HepG2 (cell line): ENCODE data around the gene MAST1. TPM values are rescaled to one million over a fixed set of nuclear protein-coding genes. Genes with fewer than 3 reads are reported as not detected.

Experiments
- BRD4 ChIP-seq: sonication (generic); formaldehyde crosslinking; IDR thresholded peaks from 2 replicates; pipeline ENCODE4 v1.4.0; 2020; ENCODE audit warnings: missing genetic modification reagents
- CREBL2 ChIP-seq: sonication (generic); formaldehyde crosslinking; IDR thresholded peaks from 2 replicates; pipeline ENCODE4 v1.8.1; 2023; ENCODE audit warnings: missing genetic modification reagents, mild to moderate bottlenecking, borderline replicate concordance
- JUN ChIP-seq: sonication (generic); formaldehyde crosslinking; IDR thresholded peaks from 2 replicates; pipeline ENCODE4 v1.4.0; 2020; ENCODE audit warnings: mild to moderate bottlenecking, missing genetic modification reagents
- KDM1A ChIP-seq: IDR thresholded peaks from 2 replicates; pipeline ENCODE4 v1.6.1; 2016; ENCODE audit warnings: missing compliant biosample characterization
- KLF15 ChIP-seq: sonication (generic); formaldehyde crosslinking; IDR thresholded peaks from 2 replicates; pipeline ENCODE4 v1.8.1; 2023; ENCODE audit warnings: borderline replicate concordance, mild to moderate bottlenecking, inconsistent platforms, missing genetic modification reagents, mixed read lengths
- NFKB2 ChIP-seq: sonication (generic); formaldehyde crosslinking; IDR thresholded peaks from 2 replicates; pipeline ENCODE4 v1.4.0; 2020; ENCODE audit warnings: missing genetic modification reagents, borderline replicate concordance
- PAX8 ChIP-seq: sonication (generic); formaldehyde crosslinking; IDR thresholded peaks from 2 replicates; pipeline ENCODE4 v1.8.0; 2022; ENCODE audit warnings: mild to moderate bottlenecking, missing genetic modification reagents, borderline replicate concordance
- PRDM4 ChIP-seq: sonication (generic); formaldehyde crosslinking; IDR thresholded peaks from 2 replicates; pipeline ENCODE4 v1.9.0; 2021; ENCODE audit warnings: missing genetic modification reagents, borderline replicate concordance
- RXRB ChIP-seq: IDR thresholded peaks from 2 replicates; pipeline ENCODE4 v1.6.1; 2016; ENCODE audit warnings: borderline replicate concordance, missing genetic modification reagents, missing compliant biosample characterization
- SALL1 ChIP-seq: sonication (generic); formaldehyde crosslinking; IDR thresholded peaks from 2 replicates; pipeline ENCODE4 v1.8.0; 2022; ENCODE audit warnings: mild to moderate bottlenecking, missing genetic modification reagents
- SNRNP70 ChIP-seq: fragments of 200-400 bp; formaldehyde crosslinking; IDR thresholded peaks from 2 replicates; pipeline ENCODE4 v1.6.1; 2017; ENCODE audit warnings: mild to moderate bottlenecking, low read depth, low read length, moderate library complexity
- SYNCRIP ChIP-seq: fragments of 200-400 bp; formaldehyde crosslinking; IDR thresholded peaks from 2 replicates; pipeline ENCODE4 v1.6.1; 2018; ENCODE audit warnings: mild to moderate bottlenecking, low read depth, low read length; ENCODE audit not compliant: insufficient read depth
- TP53 ChIP-seq: sonication (generic); formaldehyde crosslinking; conservative IDR thresholded peaks from 2 replicates; pipeline ENCODE4 v1.4.0; 2020; ENCODE audit warnings: missing genetic modification reagents
- ZBED4 ChIP-seq: sonication (generic); formaldehyde crosslinking; IDR thresholded peaks from 2 replicates; pipeline ENCODE4 v1.4.0; 2020; ENCODE audit warnings: missing genetic modification reagents, borderline replicate concordance
- ZFX ChIP-seq: sonication (generic); formaldehyde crosslinking; IDR thresholded peaks from 2 replicates; pipeline ENCODE4 v1.4.0; 2020; ENCODE audit warnings: mild to moderate bottlenecking, low read depth, missing genetic modification reagents, moderate library complexity
- ZNF512B ChIP-seq: sonication (generic); formaldehyde crosslinking; IDR thresholded peaks from 2 replicates; pipeline ENCODE4 v1.5.1; 2020; ENCODE audit warnings: missing genetic modification reagents, mild to moderate bottlenecking, borderline replicate concordance
- ZNF800 ChIP-seq: sonication (generic); formaldehyde crosslinking; IDR thresholded peaks from 2 replicates; pipeline ENCODE4 v1.4.0; 2020; ENCODE audit warnings: missing genetic modification reagents
- polyA plus RNA-seq, 8 experiments: library from polyadenylated mRNA; depleted of rRNA in 3 of 8; stranded (reverse) in 7 of 8; unstranded in 1 of 8; fragments of >200 nt; fragmentation: Illumina TruSeq in 4 of 8; extraction: Trizol in 4 of 8; gene quantifications; 2 replicates each; pipeline versions ENCODE4 v1.2.1 to v1.2.3, GENCODE V29; 2011 to 2016; ENCODE audit warnings: low read depth in 4 of 8, missing spikeins in 1 of 8, mixed read lengths in 1 of 8; ENCODE audit not compliant: insufficient read depth in 1 of 8
- total RNA-seq, 5 experiments: library from RNA; depleted of rRNA; stranded (reverse); fragments of >200 nt; fragmentation: Illumina TruSeq; extraction: Trizol; gene quantifications; 2 replicates each; pipeline ENCODE4 v1.2.3, GENCODE V29; 2016; ENCODE audit warnings: low read depth in 1 of 5

MAST1 gene
- total and polyA plus RNA-seq, 2 of the 13 experiments (the other 11 are each of a cell fraction or from before 2014, with no cell fraction given), result 0.73 to 4.7 TPM

GRCh38 chr19:12789098-12789903, 49.0 kb upstream of the MAST1 start (continued):
- TF ChIP-seq PRDM4 (CRISPR knock-in tag), result no peak
- TF ChIP-seq SNRNP70, result no peak
- peak; percentile 86; the same call in 1 of the 2 replicates for TF ChIP-seq KDM1A (CRISPR knock-in tag)
- no peak for TF ChIP-seq JUN (CRISPR knock-in tag)
- no peak for TF ChIP-seq ZNF800
- no peak for TF ChIP-seq RXRB (CRISPR knock-in tag)
- no peak for TF ChIP-seq SYNCRIP
- TF ChIP-seq NFKB2 (CRISPR knock-in tag), result no peak
- no peak for TF ChIP-seq CREBL2
- no peak for TF ChIP-seq PAX8 (CRISPR knock-in tag)
- no peak for TF ChIP-seq BRD4 (CRISPR knock-in tag)
- TF ChIP-seq ZFX (CRISPR knock-in tag), result no peak
- TF ChIP-seq TP53 (CRISPR knock-in tag), result no peak
- no peak for TF ChIP-seq KLF15 (CRISPR knock-in tag)
- no peak for TF ChIP-seq ZNF512B (CRISPR knock-in tag)
- TF ChIP-seq SALL1 (CRISPR knock-in tag), result no peak
- TF ChIP-seq ZBED4 (CRISPR knock-in tag), result peak; percentile 85; the same call in 1 of the 2 replicates
